Activated T-cell treated with anti-CD3 and anti-CD28 coated beads for 48 hours (primary cell): ENCODE results near the gene AK1.
"Not testable (repeated sequence)": the region's sequence is repeated elsewhere in the genome, so short reads cannot be mapped to it uniquely, and the experiment has no call there.

ENCODE experiments used
- DNase-seq: peaks from one replicate; pipeline ENCODE4 v3.0.0-alpha.2; 2020; ENCODE audit warnings: low read depth

The AK1 gene

GRCh38 chr9:127884427-127884911, 7.0 kb upstream of the AK1 start:
- no peak for DNase-seq

GRCh38 chr9:127883959-127884358, 6.5 kb upstream of the AK1 start:
- DNase-seq, result no peak

GRCh38 chr9:127881715-127882114, 4.2 kb upstream of the AK1 start:
- DNase-seq, result not testable (repeated sequence)

GRCh38 chr9:127880143-127880542, 2.7 kb upstream of the AK1 start:
- DNase-seq, result no peak

GRCh38 chr9:127878652-127879390, 1.3 kb upstream of the AK1 start:
- DNase-seq, result no peak

GRCh38 chr9:127878001-127878651, 651 bp upstream of the AK1 start:
- no peak for DNase-seq

GRCh38 chr9:127876764-127877562, 512 bp downstream of the AK1 start:
- no peak for DNase-seq

- DNase-seq, result no peak
Observed at GRCh38 chr9:127876026-127876763, 1.3 kb downstream of the AK1 start.

GRCh38 chr9:127875306-127875966, 2.0 kb downstream of the AK1 start:
- DNase-seq, result no peak

- no peak for DNase-seq
Observed at GRCh38 chr9:127874301-127875221, 2.9 kb downstream of the AK1 start.

- no peak for DNase-seq
Observed at GRCh38 chr9:127873886-127874285, 3.6 kb downstream of the AK1 start.

- no peak for DNase-seq
Observed at GRCh38 chr9:127873223-127873691, 4.2 kb downstream of the AK1 start.

GRCh38 chr9:127872369-127873222, 4.9 kb downstream of the AK1 start:
- DNase-seq, result no peak

GRCh38 chr9:127871531-127871930, 5.9 kb downstream of the AK1 start:
- DNase-seq, result no peak

- no peak for DNase-seq
Observed at GRCh38 chr9:127870887-127871286, 6.6 kb downstream of the AK1 start.

GRCh38 chr9:127870153-127870491, 7.4 kb downstream of the AK1 start:
- DNase-seq, result not testable (repeated sequence)

- peak; percentile 81 for DNase-seq
Observed at GRCh38 chr9:127869310-127870152, 7.9 kb downstream of the AK1 start.

- DNase-seq, result no peak
Observed at GRCh38 chr9:127868278-127868902, 9.1 kb downstream of the AK1 start.
